ENCODE measurements around the gene PRDM16.

Gene PRDM16

DNA sequence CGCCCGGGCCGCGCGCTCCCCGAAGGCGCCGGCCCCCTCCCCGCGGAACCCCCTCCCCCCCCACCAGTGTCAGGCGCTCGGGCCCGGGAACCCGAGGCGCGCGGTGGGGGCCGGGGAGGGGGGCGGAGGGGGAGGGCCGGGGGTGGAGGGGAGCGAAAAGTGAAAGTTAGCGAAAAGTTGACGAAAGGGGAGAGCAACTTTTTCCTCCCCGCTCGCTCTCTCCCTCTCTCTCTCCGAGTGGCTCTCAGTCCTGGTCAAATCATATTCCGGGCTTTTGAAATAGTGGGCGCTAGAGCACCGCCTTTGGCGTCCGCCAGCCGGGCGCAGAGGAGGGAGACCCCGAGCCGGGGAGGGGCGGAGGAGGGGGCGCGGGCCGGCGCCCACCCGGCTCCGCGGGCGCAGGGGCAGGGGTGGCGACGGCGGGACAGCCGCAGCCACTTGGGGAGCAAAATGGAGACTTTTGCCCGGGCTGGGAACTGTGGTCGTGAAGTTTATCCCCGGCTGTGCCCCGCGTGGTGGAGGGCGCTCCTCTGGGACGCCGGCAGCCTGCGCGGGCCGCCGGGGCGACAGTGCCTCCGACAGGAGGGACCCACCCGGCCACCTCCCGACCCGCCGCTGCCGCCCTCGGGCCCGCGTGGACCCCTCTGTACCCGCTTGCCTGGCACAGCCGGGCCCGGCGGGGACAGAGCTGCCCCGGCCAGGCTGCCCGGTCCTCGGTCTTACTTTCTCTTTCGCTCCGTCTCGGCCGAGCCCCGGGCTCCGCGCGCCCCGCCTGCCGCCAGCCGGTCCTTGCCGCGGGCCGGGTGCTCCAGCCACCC is 697 bp downstream of the PRDM16 start:
- DNase-seq (ENCODE audit: low read depth in 1 of 2, low spot score in 1 of 2) = peak; percentile 39 to 65
- in situ Hi-C loops (cut with HindIII; ENCODE audit: low pct_unique_long_range_greater_than_20kb, low sequenced_read_pairs) = no loop called here
- TF ChIP-seq JUND (IDR thresholded peaks at IDR 0.05; ENCODE audit: low read depth) = no peak

DNA sequence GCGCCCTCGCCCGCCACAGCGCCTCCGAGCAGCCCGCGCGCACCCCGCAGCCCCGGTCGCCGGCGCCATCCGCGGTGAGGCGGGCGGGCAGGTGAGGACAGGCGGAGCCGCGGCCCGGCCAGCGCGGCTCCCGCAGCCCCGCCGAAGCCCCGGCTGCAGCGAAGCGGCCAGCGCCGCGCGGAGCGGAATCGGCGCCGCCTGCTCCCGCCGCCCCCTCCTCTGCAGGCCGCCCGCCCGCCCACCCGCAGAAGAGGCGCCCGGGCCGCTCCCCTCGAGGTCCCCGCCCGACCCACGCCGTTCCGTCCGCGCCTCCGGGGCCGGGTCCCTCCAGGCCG is 1.3 kb downstream of the PRDM16 start:
- in situ Hi-C loops (cut with HindIII; ENCODE audit: low pct_unique_long_range_greater_than_20kb, low sequenced_read_pairs) = no loop called here
- no peak for DNase-seq (ENCODE audit: low read depth in 1 of 2, low spot score in 1 of 2)
- TF ChIP-seq JUND (IDR thresholded peaks at IDR 0.05; ENCODE audit: low read depth) = no peak

DNA sequence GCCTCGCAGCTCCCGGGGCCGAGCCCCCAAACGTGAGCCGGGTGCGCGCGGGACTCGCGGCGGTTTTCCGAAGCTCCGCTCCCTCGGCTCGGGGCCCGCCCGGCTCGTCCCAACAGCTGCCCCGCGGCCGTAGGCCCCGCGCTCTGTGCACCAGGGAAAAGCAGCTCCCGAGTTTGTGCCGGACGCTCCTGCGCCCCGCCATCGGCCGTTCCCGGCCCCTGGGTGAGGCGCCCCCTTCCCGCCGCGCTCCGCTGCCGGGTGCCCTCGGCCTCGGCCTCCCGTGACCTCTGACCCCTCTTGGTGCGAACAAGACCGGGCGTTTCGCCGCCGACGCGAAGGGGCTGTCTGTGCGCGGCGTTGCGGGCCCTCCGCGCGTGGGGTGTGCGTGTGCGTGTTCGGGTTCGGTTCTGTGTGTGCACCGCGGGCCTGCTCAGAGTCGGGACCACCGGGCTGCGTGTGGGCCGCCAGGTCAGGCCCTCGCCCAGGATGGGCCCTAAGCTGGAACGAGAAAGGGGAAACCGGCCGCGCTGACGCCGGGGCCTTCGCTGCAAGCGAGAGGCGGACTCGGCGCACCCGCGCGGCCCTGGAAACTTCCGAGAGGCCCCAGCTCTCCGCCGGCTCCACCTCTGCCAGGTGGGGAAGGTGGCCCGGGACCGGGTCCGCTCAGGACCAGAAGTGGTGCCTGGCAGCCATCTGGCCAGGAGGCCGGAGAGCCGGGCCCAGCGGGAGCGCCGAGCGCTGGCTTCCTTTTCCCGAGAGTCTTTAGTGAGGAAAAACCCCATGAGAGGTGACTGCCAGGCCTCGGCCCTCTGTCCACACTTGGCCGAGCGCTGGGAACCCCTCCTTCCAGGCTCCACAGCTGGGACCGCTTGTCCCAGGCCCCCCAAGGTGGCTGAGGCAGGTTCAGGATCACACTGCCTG is 1.9 kb downstream of the PRDM16 start:
- no peak for DNase-seq (ENCODE audit: low read depth in 1 of 2, low spot score in 1 of 2)
- TF ChIP-seq JUND (IDR thresholded peaks at IDR 0.05; ENCODE audit: low read depth) = no peak
- in situ Hi-C loops (cut with HindIII; ENCODE audit: low pct_unique_long_range_greater_than_20kb, low sequenced_read_pairs) = no loop called here

DNA sequence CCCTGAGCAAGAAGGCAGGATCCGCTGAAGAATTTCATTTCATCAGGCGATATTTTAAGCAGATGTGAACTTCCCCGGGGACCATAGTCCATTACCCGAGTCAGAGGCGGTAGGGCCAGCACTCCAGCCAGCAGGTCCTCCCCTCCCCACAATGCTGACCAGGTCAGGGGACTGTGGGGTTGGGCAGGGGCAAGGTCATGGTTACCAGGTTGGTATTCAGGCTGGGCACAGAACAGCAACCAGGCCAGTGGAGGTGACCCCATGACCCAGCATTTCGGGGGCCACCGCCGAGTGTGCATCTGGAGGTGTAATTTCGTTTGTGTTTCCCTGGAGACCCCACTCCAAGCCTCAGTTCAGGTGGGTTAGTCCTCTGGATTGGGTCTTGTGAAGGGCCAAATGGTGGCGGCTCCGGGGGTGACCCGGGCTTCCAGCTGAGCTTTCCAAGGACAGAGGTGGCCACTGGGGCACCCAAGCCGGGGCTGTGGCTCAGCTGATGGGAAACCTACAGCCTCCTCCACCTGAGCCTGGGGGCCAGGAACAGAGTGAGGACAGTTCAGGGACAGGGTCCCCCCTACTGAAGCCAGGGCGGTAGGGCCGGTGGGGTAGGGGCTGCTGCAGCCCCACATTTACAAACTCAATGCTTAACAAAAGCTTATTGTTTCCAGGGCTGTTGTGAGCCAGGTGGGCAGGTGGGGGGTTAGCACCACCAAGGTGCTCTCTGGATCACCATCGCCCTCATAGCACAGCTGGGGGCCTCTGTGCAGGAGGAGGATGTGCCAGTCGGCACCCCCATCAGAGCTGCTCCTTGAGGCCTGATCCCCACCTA is 2.8 kb downstream of the PRDM16 start:
- DNase-seq (ENCODE audit: low read depth in 1 of 2, low spot score in 1 of 2) = no peak
- in situ Hi-C loops (cut with HindIII; ENCODE audit: low pct_unique_long_range_greater_than_20kb, low sequenced_read_pairs) = no loop called here
- no peak for TF ChIP-seq JUND (IDR thresholded peaks at IDR 0.05; ENCODE audit: low read depth)

DNA sequence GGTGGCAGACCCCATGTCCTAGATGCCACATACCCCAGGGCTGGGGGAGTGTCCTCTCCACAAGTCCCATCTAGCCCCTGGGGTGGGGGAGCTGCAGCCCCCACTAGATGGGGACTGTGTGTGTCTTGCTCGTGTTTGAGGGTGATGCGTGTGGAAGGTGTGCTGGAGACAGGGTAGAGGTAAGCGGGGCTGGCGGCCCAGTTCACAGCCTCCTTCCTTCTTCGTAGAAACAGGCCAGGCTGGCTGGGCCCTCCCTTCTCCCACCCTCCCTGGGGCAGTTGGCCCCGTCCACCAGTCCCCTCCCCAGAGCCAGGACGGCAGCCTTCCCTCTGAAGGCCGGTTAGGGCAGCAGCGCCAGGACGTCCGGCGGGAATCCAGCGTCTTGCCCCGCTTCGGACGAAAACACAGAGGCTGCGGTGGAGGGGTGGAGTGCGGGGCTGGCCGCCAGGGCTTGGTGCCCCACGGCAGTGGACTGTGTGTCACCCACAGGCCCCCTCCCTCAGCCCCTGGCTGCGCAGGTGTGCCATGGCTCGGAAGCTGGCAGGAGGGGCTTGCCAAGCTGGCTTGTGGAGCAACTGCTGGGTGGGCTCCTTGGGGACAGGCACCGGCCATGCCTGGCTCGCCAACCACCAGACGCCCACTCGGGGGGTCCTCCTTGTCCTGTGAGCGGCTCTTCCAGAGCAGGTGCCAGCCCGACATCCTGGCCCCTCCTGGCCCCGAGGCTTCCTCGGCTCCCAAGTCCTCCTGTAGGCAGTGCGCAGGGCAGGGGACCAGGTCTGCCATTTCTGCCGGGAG is 3.6 kb downstream of the PRDM16 start:
- in situ Hi-C loops (cut with HindIII; ENCODE audit: low pct_unique_long_range_greater_than_20kb, low sequenced_read_pairs) = no loop called here
- no peak for DNase-seq (ENCODE audit: low read depth in 1 of 2, low spot score in 1 of 2)
- TF ChIP-seq JUND (IDR thresholded peaks at IDR 0.05; ENCODE audit: low read depth) = no peak

DNA sequence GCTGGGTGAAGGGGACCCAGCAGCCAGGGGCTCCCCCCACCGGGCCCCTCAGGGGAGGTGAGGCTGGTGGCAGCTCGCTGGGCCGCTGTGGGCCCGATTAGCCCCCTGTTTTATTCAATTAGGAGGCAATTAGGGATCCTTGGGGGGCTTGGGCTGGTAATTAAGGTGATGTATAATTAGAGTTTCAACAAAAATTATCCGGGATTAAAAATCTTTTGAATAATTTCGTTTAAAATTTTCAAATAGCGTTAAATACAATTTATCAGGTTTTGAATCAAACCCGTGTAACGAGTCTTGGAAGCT is 4.1 kb downstream of the PRDM16 start:
- no peak for TF ChIP-seq JUND (IDR thresholded peaks at IDR 0.05; ENCODE audit: low read depth)
- in situ Hi-C loops (cut with HindIII; ENCODE audit: low pct_unique_long_range_greater_than_20kb, low sequenced_read_pairs) = no loop called here
- no peak for DNase-seq (ENCODE audit: low read depth in 1 of 2, low spot score in 1 of 2)

DNA sequence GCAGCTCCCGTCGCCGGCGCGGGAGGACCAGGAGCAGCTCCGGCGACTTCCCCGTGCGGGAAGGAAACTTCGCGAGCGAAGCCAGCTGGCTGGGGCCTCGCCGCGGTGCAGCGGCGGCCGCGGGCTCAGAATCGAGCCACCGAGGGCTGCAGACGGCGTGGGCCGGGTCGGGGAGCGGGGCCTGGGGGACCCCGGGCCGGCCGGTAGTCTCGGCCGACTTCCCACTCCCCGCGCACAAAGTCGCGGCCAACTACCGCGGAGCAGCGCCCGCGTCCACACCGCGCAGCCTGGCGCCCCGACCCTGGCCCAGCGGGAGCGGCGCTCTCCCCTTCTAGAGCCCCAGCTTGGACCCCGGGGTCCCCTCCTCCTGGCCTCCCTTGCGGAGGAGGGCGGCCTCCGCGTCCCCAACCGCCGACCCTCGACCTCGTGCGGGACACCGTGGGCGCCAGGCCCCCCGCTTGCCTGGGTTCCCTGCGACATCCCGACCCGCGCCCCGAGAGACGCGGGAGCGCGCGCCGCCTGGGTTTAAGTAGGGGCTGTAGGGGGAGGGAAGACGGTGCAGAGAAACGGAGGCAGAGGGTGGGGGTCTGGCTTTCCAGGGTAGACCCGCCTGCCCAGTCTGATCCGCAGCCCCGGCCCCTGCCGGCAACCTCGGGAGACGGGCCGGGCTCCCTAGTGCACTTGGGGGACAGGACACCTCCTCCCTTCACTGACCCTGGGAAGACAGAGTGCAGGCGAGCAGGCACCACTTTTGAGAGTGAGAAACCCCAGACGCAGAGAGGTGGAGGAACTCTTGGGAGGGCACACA is 4.7 kb downstream of the PRDM16 start:
- in situ Hi-C loops (cut with HindIII; ENCODE audit: low pct_unique_long_range_greater_than_20kb, low sequenced_read_pairs) = no loop called here
- TF ChIP-seq JUND (IDR thresholded peaks at IDR 0.05; ENCODE audit: low read depth) = no peak
- no peak for DNase-seq (ENCODE audit: low read depth in 1 of 2, low spot score in 1 of 2)

DNA sequence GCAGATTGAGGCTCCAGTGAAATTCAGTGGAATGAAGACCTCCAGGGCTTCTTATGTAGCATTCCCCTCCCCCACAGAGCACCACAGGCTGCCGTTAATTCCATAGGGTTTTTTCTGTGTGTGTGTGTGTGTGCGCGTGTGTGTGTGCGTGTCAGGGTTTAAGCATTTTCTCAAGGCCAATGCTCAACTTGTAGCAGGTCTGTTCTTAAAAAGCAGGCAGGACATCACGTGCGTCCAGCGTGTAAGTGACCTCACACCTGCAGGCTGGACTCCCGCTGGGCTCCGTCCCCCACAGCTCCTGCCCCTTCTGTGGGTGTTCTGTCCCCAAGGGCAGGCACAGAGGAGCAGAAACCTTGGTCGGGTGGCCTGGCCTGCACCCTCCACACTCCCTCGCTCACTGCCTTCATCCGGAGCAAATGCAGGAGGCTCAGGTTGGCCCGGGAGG is 5.3 kb downstream of the PRDM16 start:
- TF ChIP-seq JUND (IDR thresholded peaks at IDR 0.05; ENCODE audit: low read depth) = no peak
- peak in 1 of 2 experiments; percentile 4 for DNase-seq (ENCODE audit: low read depth in 1 of 2, low spot score in 1 of 2)
- in situ Hi-C loops (cut with HindIII; ENCODE audit: low pct_unique_long_range_greater_than_20kb, low sequenced_read_pairs) = no loop called here

DNA sequence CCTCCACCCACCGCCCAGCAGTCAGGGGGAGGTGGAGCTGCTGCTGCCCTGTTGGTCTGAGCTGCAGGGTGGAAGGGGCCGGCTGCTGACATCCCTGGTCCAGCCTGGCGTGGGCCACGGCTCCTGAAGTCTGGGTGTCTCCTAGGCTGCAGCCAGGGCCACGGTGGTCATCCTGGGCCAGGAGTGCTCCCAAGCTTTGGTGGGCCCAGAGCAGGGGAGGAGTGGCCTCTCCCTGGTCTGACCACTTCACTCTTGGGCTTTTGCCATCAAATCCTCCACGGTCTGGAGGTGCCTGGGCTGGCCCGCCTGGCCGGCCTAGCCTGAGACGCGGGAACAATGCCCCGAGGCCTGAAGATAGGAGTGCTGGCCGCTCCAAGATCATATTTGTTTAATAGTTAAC is 5.8 kb downstream of the PRDM16 start:
- DNase-seq (ENCODE audit: low read depth in 1 of 2, low spot score in 1 of 2) = no peak
- no peak for TF ChIP-seq JUND (IDR thresholded peaks at IDR 0.05; ENCODE audit: low read depth)
- in situ Hi-C loops (cut with HindIII; ENCODE audit: low pct_unique_long_range_greater_than_20kb, low sequenced_read_pairs) = no loop called here

DNA sequence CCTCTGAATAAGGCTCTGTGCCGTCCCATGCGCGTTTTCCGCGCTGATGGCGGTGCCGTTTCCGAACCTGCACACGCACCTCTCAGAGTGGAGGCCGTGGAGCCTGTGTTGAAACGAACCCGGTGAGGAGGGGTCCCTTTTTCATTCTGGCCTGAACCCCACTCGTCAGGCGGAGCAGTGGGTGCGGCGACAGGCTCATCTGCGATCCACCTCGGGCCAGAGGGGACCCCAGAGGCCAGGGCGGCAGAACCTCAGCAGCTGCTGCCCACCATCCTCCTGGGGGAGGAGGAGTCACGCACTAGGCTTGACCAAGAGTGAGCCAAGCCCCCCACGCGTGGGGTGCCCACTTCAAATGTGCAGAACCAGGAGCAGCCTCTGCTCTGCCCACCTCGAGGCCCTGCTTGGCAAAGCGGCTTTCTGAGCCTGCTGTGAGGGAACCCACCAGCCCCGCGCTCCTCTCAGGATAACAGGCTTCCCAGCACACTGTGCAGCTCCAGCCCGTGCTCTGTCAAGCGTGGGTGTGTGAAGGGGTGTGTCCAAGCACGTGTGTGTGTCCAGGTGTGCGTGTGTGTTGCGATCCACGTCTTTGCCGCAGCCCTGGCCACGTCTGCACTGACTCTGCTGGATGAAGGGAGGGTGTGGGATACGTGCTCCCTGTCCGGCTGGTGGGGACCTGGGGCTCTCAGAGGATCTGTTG is 6.8 kb downstream of the PRDM16 start:
- no peak for DNase-seq (ENCODE audit: low read depth in 1 of 2, low spot score in 1 of 2)
- in situ Hi-C loops (cut with HindIII; ENCODE audit: low pct_unique_long_range_greater_than_20kb, low sequenced_read_pairs) = no loop called here
- no peak for TF ChIP-seq JUND (IDR thresholded peaks at IDR 0.05; ENCODE audit: low read depth)

DNA sequence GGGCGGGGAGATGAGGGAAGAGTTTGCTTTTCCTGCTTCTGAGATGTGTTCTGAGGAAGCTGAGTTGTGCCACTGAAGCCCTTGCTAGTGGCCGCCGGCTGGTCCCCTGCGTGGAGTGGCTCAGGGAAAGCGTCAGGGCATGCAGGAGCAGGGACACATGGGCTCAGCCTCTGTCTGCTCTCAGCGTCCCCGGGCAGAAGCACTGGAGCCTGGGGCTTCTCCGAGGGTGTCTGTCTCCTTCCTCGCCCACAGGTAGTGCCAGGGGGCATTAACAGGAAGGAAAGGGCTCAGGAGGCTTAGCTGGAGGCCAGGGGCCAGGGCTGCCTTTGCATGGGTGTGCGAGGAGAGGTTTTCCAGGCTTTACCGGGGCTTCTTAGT is 7.3 kb downstream of the PRDM16 start:
- TF ChIP-seq JUND (IDR thresholded peaks at IDR 0.05; ENCODE audit: low read depth) = no peak
- DNase-seq (ENCODE audit: low read depth in 1 of 2, low spot score in 1 of 2) = no peak
- in situ Hi-C loops (cut with HindIII; ENCODE audit: low pct_unique_long_range_greater_than_20kb, low sequenced_read_pairs) = no loop called here

Measured in T47D (cell line).